ENCODE results near the gene CST4. TPM values are rescaled to one million over a fixed set of nuclear protein-coding genes. Genes with fewer than 3 reads are reported as not detected.

CST4 gene
- total RNA-seq, 3 donors from 2014 or later (not counting 1 experiment from before 2014, with no cell fraction given): not detected

- no peaks in the 10 kb centered on the region for H3K9me3 ChIP-seq (ENCODE audit: control insufficient read depth, insufficient read depth, low read length)
- TF ChIP-seq, protein P1, sequence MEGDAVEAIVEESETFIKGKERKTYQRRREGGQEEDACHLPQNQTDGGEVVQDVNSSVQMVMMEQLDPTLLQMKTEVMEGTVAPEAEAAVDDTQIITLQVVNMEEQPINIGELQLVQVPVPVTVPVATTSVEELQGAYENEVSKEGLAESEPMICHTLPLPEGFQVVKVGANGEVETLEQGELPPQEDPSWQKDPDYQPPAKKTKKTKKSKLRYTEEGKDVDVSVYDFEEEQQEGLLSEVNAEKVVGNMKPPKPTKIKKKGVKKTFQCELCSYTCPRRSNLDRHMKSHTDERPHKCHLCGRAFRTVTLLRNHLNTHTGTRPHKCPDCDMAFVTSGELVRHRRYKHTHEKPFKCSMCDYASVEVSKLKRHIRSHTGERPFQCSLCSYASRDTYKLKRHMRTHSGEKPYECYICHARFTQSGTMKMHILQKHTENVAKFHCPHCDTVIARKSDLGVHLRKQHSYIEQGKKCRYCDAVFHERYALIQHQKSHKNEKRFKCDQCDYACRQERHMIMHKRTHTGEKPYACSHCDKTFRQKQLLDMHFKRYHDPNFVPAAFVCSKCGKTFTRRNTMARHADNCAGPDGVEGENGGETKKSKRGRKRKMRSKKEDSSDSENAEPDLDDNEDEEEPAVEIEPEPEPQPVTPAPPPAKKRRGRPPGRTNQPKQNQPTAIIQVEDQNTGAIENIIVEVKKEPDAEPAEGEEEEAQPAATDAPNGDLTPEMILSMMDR (IDR thresholded peaks at IDR 0.05): no peak
- peak in 1 of 3 donors; percentile 52 for ATAC-seq
Measured at GRCh38 chr20:23669866-23670265, 19.0 kb downstream of the CST4 start.

DNA sequence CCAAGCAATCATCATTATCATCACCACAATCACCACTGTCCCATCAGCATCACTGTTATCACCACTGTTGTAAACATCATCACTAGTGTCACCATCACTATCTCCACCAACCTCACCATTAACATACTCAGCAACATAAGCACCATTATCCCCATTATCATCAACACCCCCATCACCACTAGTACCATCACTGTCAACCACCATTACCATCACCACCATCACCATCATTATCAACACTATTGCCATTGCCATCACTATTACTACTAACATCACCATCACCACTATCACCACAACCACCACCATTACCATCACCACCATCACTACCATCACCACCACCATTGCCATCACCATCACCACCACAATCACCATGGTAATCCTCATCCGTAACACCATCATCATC lies 19.5 kb downstream of the CST4 start:
- Mint-ChIP-seq H3K9me3 (no peaks in the 10 kb centered on the region), H3K27me3 (ENCODE audit: low read depth in 2 of 2) (peaks cover 0 to 6% of the 10 kb centered on the region in 2 donors), H3K4me3 (no peak overlapping the region), H3K36me3 (no peaks in the 10 kb centered on the region), H3K4me1 (no peaks in the 10 kb centered on the region), H3K27ac (no peak overlapping the region)
- Histone ChIP-seq H3K27me3 (ENCODE audit: control insufficient read depth, insufficient read depth, low read length) (no peaks in the 10 kb centered on the region), H3K27ac (ENCODE audit: low read length) (no peak overlapping the region), H3K9me3 (ENCODE audit: control insufficient read depth, insufficient read depth, low read length) (no peaks in the 10 kb centered on the region), H3K36me3 (ENCODE audit: control insufficient read depth, insufficient read depth, low read length) (no peaks in the 10 kb centered on the region), H3K4me1 (ENCODE audit: control insufficient read depth, insufficient read depth, low read length) (no peaks in the 10 kb centered on the region), H3K4me3 (ENCODE audit: low read length) (no peak overlapping the region)
- 63% methylated on average over 1 of the region's 1 CpG for whole genome bisulfite sequencing (ENCODE audit: insufficient coverage)
- intact Hi-C loops (cut with micrococcal nuclease): no loop called here
- TF ChIP-seq, protein P1 (IDR thresholded peaks at IDR 0.05): no peak
- ATAC-seq (peak in 2 of 3 donors; percentile 28 to 30), DNase-seq (no peak)

More at GRCh38 chr20:23669866-23670265, 19.0 kb downstream of the CST4 start:
- Mint-ChIP-seq H3K27ac (no peak overlapping the region), H3K4me3 (no peak overlapping the region), H3K4me1 (no peaks in the 10 kb centered on the region), H3K36me3 (no peaks in the 10 kb centered on the region), H3K27me3 (ENCODE audit: low read depth in 2 of 2) (peaks cover 0 to 6% of the 10 kb centered on the region in 2 donors), H3K9me3 (no peaks in the 10 kb centered on the region)
- Histone ChIP-seq H3K27ac (ENCODE audit: low read length) (no peak overlapping the region), H3K36me3 (ENCODE audit: control insufficient read depth, insufficient read depth, low read length) (no peaks in the 10 kb centered on the region), H3K27me3 (ENCODE audit: control insufficient read depth, insufficient read depth, low read length) (no peaks in the 10 kb centered on the region), H3K4me1 (ENCODE audit: control insufficient read depth, insufficient read depth, low read length) (no peaks in the 10 kb centered on the region), H3K4me3 (ENCODE audit: low read length) (no peak overlapping the region)
- WGBS (ENCODE audit: insufficient coverage): 78% methylated on average over 6 of the region's 7 CpGs
- intact Hi-C loops (cut with micrococcal nuclease): no loop called here
- DNase-seq: no peak

- peak in 1 of 2 donors; percentile 60 for DNase-seq
- H3K36me3 ChIP-seq (ENCODE audit: control insufficient read depth, insufficient read depth, low read length): no peaks in the 10 kb centered on the region
- Mint-ChIP-seq H3K9me3 (no peaks in the 10 kb centered on the region), H3K4me3 (no peak overlapping the region), H3K27ac (no peak overlapping the region), H3K27me3 (ENCODE audit: low read depth in 2 of 2) (peaks cover 0 to 5% of the 10 kb centered on the region in 2 donors), H3K4me1 (no peaks in the 10 kb centered on the region), H3K36me3 (no peaks in the 10 kb centered on the region)
- H3K4me3 ChIP-seq (ENCODE audit: low read length): no peak overlapping the region
- no peaks in the 10 kb centered on the region for H3K27me3 ChIP-seq (ENCODE audit: control insufficient read depth, insufficient read depth, low read length)
- TF ChIP-seq, protein P1 (IDR thresholded peaks at IDR 0.05): peak; percentile 64
- intact Hi-C loops (cut with micrococcal nuclease): no loop called here
- H3K4me1 ChIP-seq (ENCODE audit: control insufficient read depth, insufficient read depth, low read length): no peaks in the 10 kb centered on the region
- peak; percentile 38 to 76 (median 52) for ATAC-seq
- H3K27ac ChIP-seq (ENCODE audit: low read length): no peak overlapping the region
- WGBS (ENCODE audit: insufficient coverage): 34% methylated on average over 4 of the region's 4 CpGs
- no peaks in the 10 kb centered on the region for H3K9me3 ChIP-seq (ENCODE audit: control insufficient read depth, insufficient read depth, low read length)
Measured at GRCh38 chr20:23668477-23668951, 20.3 kb downstream of the CST4 start.

DNA sequence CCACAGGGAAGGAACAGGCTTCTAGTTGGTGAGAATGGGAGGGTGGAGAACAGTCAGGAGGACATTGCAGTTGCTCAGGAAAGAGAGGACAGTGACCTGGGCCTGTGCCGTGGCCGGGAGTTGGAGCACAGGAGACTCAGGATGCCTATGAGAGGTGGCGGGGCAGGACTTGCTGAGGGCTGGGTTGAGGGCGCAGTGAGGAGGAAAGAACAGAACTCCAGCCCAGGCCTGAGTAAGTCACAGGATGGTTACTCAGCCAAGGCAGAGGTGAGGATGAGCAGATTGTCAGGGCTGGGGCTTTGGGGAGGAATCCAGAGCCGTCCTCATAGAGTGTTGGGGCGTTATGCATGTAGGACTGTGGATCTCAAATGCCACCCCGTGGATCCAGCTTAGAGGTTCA lies 21.2 kb downstream of the CST4 start:
- intact Hi-C loops (cut with micrococcal nuclease): no loop called here
- no peaks in the 10 kb centered on the region for H3K9me3 Mint-ChIP-seq
- Histone ChIP-seq H3K27me3 (ENCODE audit: control insufficient read depth, insufficient read depth, low read length) (no peaks in the 10 kb centered on the region), H3K27ac (ENCODE audit: low read length) (no peak overlapping the region), H3K4me3 (ENCODE audit: low read length) (no peak overlapping the region), H3K4me1 (ENCODE audit: control insufficient read depth, insufficient read depth, low read length) (no peaks in the 10 kb centered on the region), H3K9me3 (ENCODE audit: control insufficient read depth, insufficient read depth, low read length) (no peaks in the 10 kb centered on the region), H3K36me3 (ENCODE audit: control insufficient read depth, insufficient read depth, low read length) (no peaks in the 10 kb centered on the region)
- no peak for DNase-seq
- TF ChIP-seq, protein P1 (IDR thresholded peaks at IDR 0.05): no peak
- no peaks in the 10 kb centered on the region for H3K27me3 Mint-ChIP-seq (ENCODE audit: low read depth in 2 of 2)
- 90% methylated on average over 7 of the region's 7 CpGs for WGBS (ENCODE audit: insufficient coverage)
- no peak overlapping the region for H3K4me3 Mint-ChIP-seq
- H3K4me1 Mint-ChIP-seq: no peaks in the 10 kb centered on the region
- no peak for ATAC-seq
- no peak overlapping the region for H3K27ac Mint-ChIP-seq
- H3K36me3 Mint-ChIP-seq: no peaks in the 10 kb centered on the region

All from natural killer cell (primary cell).